Measurements from ENCODE around the gene TVP23B.
A peak's percentile ranks its signal among the peaks of the same experiment; 100 is the strongest.
"Not testable (repeated sequence)": the region's sequence is repeated elsewhere in the genome, so short reads cannot be mapped to it uniquely, and the experiment has no call there.

TVP23B gene
- 27.4 to 51.3 reads per million in 2 experiments for total RNA-seq

DNA sequence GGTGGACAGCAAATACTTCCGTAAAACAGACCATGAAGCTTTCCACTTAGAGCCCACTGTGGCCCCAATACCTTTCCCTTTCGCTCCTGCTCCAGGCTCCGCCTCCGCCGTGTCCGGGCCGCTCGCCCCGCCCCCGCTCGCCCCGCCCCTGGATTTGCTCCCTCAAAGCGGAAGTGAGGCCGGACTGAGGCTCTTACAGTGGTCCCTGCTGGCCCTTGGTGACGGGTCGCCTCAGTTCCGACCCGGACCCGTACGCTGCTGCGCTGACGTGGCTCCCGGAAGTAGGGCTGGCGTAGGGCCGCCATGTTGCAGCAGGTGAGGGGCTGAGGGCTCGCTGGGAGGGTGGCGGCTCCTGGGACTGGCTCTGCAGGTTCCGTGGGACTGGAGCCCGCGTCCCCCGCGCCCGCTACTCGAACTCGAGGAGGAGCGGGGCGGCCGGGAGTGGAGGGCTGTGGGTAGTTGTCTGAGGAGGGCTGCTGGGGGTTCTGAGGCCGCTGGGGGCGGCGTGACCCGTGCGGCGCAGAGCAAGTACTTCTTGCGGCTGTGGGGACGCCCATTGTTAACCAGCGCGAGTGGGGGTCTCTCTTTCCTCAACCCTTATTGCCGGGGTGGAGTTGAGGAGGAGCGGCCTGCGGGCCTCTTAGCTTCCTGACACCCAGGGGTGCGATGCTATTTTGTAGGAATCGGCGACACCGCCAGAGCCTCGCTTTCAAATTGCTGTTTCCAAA is at the start of gene TVP23B:
Gene TVP23B (plus strand): TSS at position 193 of the 728 bp plus-strand sequence. CDS start 111 bp downstream, at position 304.
- peak; percentile 88 for DNase-seq (ENCODE audit: low read depth)

DNA sequence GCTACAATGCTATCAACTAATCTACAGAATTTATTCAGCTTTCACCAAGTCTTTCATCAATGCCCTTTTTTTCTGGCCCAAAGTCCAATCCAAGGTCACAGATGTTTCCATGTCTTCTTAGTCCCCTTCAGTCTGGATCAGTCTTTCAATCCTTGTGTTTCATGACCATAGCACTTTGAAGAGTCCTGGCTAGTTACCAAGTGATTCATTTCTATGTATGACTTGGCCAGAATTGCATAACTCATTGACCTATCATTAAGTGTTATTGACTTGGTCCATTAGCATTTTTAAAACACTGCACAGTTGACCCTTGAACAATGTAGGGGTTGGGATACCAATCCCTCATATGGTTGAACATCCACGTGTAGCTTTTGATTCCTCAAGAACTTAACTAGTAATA is 48.5 kb upstream of the TVP23B start:
- not testable (repeated sequence) for DNase-seq (ENCODE audit: low read depth)

DNA sequence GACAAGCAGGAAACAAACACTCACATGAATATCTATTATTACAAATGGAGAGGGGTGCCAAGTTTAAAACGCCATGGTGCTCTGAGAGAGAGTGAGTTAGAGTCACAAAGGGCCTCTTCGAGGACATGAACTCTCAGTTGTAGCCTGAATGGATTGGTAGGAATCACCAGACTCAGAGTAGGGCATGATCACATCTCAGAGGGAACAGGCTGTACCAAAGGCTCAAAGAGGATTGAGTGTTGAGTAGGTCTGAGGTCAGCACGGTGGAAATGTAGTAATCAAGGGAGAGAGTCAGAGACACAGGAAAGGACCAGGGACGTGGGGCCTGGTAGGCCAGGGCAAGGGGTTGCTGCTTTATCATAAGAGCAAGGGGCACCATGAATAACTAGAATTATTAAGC is 47.6 kb upstream of the TVP23B start:
- not testable (repeated sequence) for DNase-seq (ENCODE audit: low read depth)

DNA sequence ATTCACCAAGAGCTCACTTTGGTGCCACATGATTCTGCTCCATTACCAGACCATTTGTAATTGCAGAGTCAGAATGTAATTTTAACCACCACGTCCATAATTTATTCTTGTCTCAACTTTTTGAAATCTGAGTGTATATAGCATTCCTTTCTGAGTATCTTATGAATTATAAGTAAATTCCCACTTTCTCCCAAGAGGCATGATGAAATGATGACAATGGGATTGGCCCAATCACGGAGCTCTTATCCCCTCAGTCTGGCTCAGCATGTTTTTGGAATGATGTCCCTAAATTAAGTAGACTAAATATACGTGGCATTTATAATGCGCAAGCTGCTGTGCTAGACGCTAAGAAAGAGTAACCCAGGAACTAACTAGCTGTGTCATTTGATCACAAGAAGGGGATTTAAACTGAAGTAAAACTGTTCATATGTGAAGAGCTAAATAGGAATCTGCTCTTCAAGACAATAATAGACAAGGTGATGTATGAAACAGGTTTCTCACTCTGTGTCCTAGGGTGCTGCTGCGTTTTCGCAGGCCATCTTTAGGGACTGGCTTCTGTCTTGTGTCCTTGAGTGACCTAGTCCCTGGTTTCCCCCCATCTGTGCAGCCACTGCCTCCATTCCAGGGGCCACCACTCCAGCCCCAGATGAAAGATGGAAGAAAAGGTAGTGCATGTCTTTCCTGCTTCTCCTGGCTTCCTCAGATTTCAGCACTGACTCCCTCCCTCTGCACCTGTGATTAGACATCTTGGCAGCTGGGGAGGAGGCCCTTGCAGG is 41.2 kb upstream of the TVP23B start:
- DNase-seq (ENCODE audit: low read depth) = not testable (repeated sequence)

DNA sequence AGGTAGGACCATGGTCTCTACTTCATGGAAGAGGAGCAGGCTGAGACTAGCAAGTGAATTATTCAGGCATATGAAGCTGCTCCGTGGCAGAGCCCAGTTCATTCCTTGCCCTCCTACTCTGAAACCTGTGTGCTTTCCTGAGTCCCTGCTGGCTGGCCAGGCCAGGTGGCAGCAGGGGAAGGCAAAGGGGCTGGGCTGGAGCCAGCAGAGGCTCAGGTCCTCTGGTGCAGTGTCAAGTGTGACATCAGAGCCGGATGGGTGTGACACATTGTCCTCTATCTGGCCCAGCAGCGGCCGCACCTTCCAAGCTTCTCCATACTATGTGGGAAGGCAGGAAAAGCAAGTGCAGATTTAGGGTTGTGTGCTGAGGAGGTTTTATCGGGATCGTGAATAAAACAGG is 39.8 kb upstream of the TVP23B start:
- DNase-seq (ENCODE audit: low read depth) = not testable (repeated sequence)

DNA sequence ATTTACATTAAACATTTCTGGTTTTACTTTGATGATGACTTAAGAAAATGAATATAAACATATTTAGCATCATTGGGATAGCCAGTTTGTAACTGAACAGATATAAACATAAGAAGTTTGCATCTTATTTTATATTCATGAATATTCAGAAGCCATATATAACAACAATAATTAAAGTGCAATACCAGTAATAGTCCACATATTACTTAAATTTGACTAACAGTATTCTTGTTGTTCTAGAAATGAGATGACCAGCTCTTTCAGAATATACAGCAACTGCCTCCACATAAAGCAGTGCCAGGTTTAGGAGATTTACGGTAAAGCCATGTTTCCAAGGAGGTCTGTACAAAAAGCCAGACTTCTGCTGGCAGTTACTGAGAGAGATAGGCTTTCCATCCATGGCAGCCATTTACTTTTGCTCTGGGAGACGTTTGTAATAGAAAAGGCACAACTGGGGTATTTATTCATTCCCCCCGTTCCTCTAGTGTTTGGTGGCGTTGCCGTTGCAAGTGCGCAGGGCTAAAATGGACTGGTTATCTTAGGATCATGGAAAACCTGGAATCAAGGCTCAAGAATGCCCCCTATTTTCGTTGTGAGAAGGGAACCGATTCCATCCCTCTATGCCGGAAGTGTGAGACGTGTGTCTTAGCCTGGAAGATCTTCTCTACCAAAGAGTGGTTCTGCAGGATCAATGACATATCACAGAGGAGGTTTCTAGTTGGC is 37.1 kb upstream of the TVP23B start, which contains the start of gene FBXW10:
Gene FBXW10 (plus strand): TSS at position 356 of the 723 bp plus-strand sequence. CDS start 191 bp downstream, at position 547.
- DNase-seq (ENCODE audit: low read depth) = not testable (repeated sequence)

DNA sequence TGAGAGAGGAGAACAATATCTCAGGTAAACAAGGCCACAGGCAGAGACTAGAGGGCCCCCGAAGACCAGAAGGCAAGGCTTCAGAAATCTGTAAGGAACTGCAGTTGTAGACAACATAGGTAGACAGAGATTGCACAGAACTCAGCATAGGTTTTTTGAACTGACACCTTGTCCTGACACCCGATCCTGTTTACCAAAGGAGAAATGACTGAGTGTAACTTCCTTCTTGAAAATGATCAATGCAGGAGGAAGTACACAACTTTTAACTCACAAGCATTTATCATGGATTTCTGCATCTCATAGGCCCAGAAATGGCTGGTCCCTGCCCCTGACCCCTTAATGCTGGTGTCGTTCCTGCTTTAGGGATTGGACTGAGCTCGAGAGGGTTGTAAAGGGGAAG is 36.3 kb upstream of the TVP23B start:
- DNase-seq (ENCODE audit: low read depth) = not testable (repeated sequence)

DNA sequence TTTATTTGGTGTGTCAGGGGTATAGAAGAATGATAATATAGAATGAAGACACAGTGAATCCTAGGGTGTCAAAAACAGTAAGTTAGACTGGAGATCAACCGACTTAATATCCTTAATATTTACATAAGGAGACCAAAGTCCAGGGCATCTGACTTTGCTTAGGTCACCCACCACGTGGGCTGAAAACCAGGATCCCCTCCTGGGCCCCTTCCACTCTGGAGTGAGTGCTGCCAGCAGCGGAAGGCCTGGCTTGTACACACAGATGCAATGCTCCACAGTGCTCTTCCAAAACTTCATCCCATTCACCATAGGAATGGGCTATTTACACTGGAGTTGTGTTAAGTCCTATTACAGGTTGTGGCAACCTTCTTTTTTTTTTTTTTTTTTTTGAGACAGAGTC is 34.4 kb upstream of the TVP23B start:
- DNase-seq (ENCODE audit: low read depth) = not testable (repeated sequence)

DNA sequence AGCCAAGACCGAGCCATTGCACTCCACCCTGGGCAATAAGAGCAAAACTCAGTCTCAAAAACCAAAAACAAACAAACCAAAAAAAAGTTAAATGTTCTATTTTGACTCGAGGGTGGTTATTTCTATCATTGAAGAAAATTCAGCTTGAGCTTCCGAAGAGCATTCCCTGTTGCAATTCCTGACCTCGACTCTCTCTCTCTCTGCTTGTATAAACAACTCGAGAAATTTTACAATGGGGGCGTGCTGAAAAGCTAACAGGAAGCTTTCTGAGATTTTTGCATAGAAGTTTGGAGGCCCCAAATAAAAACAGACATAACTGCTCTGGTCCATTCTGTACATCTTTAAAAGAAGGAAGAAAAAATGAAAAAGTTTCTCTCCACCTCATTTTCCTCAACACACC is 33.5 kb upstream of the TVP23B start:
- DNase-seq (ENCODE audit: low read depth) = not testable (repeated sequence)

DNA sequence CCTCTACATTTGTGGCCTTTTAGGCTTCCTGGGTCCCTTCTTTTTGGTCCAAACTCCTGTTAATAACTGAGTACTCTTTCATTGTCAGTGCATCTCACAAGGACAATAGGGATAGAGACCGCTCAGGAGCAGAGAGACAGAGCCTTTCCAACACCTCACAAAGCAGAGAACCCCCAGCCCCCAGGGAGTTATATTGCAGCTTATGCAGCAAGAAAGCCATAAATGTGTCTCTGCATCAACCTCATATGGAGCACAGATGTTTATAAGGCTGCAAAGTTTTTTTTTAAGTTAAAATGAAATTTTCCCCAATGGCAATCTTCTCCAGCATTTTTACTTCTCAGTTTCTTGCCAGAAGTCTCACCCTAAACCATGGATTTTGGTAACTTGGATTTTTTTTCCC is 30.7 kb upstream of the TVP23B start:
- DNase-seq (ENCODE audit: low read depth) = not testable (repeated sequence)

DNA sequence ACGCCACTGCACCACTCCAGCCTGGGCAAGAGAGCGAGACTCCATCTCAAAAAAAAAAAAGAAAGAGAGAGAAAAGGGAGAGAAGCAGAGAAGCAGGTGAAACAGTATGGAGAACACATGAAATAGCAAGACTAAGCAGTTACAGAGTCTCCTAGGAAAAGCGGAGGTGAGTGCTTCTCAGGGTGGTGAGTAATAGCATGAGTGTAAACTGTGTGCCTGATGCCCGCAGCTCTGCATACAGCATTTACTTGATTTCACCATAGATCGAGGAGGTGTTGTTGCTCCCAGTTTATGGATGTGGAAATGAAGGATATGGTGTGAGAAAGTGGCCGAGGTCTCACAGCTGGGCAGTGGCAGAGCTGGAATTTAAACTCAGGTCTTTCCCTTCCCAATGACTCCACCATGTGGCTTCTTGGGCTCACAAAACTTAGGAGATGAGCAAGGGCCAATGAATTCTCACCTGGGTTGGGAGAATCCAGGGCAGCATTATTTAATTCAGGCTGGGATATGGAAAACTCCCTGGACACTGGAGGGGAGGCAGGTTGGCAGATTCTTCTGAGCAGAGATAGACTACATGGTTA is 27.1 kb upstream of the TVP23B start:
- DNase-seq (ENCODE audit: low read depth) = not testable (repeated sequence)

DNA sequence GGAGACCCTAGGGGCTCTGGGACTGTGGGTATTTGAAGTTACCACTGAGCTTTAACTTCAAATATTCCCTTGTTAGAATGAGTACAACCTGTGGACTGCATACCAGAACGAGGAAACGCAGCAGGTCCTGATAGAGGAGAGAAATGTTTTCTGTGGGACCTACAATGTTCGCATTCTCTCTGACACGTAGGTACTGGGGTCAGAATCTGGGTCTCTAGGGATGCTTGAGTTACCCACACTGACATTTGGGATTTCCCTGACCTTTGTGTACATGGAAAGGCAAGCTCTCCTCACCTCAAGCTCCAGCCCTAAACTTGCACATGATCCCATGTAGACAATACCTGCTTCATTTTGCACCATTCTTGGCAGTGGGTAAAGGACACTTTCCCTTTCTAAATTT is 25.0 kb upstream of the TVP23B start:
- not testable (repeated sequence) for DNase-seq (ENCODE audit: low read depth)

DNA sequence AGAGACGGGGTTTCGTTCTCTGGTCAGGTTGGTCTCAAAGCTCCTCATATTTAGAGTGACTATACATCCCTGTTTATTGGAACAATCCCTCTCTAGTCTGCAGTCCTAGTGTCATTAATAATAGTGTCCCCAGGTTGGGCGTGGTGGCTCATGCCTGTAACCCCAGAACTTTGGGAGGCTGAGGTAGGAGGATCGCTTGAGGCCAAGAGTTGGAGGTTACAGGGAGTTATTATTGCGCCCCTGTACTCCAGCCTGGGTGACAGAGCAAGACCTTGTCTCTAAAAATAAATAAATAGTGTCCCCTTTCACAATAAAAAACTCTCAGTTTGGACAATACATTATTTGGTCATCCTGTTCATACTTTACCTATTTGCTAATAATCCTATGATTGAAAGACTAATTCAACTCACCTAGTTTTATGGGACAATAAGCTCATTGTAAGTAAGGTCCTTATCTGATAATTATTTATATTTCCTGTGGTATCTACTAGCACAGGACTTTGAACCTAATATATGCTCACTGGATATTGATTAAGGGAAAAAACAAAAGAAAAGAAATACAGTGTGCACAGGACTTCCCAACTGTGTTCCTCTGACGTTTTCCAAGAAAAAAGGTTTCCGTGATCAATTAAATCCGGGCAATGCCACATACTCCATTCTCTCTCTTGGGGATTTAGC is 23.5 kb upstream of the TVP23B start:
- not testable (repeated sequence) for DNase-seq (ENCODE audit: low read depth)

DNA sequence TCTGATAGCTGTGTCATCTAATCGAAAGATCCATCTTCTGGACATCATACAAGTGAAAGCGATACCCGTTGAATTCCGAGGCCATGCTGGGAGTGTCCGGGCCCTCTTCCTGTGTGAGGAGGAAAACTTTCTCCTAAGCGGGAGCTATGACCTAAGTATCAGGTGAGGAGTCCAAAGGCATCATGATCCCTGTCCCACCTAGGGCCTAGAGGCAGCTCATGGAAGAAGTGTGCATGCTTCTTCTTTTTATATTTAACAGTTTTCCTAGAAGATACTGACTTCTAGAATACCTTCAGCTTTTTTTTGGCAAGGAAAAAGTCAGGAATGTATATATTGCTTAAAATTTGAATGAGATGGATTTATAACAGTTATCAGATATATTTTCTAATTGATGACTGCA is 22.6 kb upstream of the TVP23B start:
- not testable (repeated sequence) for DNase-seq (ENCODE audit: low read depth)

DNA sequence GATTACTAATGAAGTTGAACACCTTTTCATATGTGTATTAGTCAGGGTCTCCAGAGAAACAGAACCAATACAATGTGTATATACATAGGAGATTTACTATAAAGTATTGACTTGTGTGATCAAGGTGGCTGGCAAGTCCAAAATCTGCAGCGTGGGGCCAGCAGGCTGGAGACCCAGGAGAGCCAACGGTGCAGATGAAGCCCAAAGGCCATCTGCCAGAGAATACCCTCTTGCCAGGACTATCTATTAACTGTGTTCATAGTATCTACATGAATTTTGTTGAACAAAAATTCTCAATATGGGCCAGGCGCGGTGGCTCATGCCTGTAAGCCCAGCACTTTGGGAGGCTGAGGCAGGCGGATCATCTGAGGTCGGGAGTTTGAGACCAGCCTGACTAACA is 20.8 kb upstream of the TVP23B start:
- not testable (repeated sequence) for DNase-seq (ENCODE audit: low read depth)

DNA sequence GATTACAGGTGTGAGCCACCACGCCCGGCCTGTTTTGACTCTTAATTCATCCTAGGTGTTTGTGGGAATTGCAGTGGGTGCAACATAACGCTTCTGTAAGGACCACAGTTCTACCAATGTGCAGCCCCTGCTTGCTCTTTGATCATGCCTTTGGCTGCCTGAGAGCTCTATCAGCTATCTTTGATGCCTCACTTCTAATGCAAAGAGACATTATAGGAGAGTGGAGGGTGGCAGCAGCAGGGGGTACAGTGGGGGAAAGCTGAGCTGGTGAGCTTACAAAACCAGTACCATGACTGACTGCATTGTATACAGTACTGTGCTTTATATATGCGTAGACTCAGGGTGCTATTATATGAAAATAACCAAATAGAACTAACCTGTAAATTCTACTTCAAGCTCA is 10.4 kb upstream of the TVP23B start:
- DNase-seq (ENCODE audit: low read depth) = not testable (repeated sequence)

DNA sequence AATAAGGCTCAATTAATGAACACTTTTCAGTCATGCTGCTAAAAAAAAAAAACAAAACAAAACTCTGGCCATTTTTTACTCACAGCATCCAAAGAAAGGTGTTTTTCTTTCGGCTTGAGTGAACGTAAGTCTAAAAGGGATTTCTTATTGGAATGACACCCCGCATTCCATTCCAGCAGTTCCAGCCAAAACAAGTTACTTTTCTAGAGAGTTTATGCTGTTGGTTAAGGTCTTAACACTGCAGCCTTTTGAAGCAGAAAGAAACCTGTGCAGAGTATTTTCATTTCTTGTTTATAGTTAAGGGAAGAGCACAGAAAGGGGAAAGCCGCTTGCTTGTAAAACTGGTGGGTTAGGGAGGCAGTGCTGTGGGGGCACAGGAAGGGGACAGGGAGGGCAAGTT is 9.9 kb upstream of the TVP23B start:
- not testable (repeated sequence) for DNase-seq (ENCODE audit: low read depth)

DNA sequence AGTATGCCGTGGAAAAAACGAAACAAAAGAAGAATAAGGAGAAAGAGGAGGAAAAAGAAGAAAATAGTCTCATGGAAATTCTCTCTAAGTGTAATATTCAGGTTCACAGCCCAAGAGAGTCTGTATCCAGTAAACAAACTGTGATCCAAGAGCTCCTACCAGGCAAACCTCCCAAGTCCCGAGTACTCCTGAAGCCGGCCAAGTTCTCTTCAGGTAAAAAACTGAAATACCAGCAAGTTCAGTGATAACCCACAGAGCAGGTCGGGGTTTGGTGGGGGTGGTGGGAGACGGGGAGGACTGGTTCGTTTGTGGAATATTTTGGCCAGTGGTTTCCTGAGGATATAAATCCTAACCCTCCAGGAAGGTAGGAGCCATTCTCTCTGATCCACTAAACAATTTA is 8.5 kb upstream of the TVP23B start:
- DNase-seq (ENCODE audit: low read depth) = no peak

DNA sequence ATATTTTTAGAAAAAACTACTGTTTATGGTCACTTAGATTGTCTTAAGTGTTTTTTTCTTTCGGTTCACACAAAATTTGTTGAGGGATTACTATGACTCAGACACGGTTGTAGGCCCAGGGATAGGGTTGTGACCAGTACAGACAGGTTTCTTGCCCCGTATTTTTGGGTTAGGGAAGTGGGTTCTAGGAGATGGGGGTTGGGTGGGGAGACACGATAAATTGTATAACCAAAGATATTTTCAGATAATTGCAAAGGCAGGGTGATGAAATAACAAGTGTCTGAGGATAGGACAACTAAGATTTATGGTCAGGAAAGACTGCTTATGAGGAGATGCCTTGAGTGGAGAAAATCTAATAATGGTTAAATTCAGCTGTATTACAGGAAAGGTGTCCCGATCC is 822 bp downstream of the TVP23B start:
- DNase-seq (ENCODE audit: low read depth) = not testable (repeated sequence)

DNA sequence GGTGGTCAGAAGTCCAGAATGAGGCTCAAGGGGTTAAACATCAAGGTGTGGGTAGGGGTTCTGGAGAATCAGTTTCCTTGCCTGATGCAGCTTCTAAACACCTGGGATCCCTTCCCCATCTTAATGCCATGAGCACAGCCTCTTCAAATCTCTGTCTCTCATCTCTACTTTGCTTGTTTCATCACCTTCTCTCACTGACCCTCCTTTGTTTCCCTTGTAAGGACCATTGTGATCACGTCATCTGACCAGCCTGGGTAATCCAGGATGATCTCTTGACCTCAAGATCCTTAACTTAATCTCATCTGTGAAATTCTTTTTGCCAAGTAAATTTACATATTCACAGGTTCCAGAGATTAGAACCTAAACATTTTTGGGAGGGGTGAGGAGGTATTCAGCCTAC is 5.0 kb downstream of the TVP23B start:
- DNase-seq (ENCODE audit: low read depth) = not testable (repeated sequence)

DNA sequence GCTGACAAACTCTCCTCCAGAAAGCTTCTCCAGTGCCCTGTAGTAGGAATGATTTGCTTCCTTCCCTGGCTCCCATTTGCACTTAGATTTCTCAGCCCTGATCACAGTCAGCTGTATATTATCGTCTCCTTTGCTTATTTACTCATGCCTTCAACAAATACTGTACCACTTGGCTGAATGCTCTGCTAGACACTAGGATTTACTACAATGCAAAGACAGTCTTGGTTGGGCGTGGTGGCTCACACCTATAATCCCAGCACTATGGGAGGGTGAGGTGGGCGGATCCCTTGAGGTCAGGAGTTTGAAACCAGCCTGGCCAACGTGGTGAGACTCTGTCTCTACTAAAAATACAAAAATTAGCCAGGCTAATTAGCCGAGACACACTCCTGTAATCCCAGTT is 5.9 kb downstream of the TVP23B start:
- not testable (repeated sequence) for DNase-seq (ENCODE audit: low read depth)
